Chondrocyte (in vitro differentiated cells): ENCODE data around the gene ARHGEF33. TPM values are rescaled to one million over a fixed set of nuclear protein-coding genes. Genes with fewer than 3 reads are reported as not detected.

ENCODE experiments used
- DNase-seq: peaks from one replicate; pipeline ENCODE4 v3.0.0; 2021; ENCODE audit warnings: mixed read lengths, low spot score
- H3K27ac Mint-ChIP-seq: one replicate; pipeline ENCODE4 v1.8.0; 2021; ENCODE audit warnings: mild to moderate bottlenecking, moderate library complexity, mixed read lengths; ENCODE audit not compliant: unreplicated experiment
- H3K27me3 Mint-ChIP-seq: 2 replicates; pipeline ENCODE4 v1.8.0; 2021; ENCODE audit warnings: low read depth, mixed read lengths
- H3K36me3 Mint-ChIP-seq: 2 replicates; pipeline ENCODE4 v1.8.0; 2021; ENCODE audit warnings: low read depth, mixed read lengths
- H3K4me1 Mint-ChIP-seq: 2 replicates; pipeline ENCODE4 v1.8.0; 2021; ENCODE audit warnings: low read depth, mild to moderate bottlenecking, mixed read lengths
- H3K4me3 Mint-ChIP-seq: one replicate; pipeline ENCODE4 v1.8.0; 2021; ENCODE audit warnings: mild to moderate bottlenecking, moderate library complexity, mixed read lengths; ENCODE audit not compliant: unreplicated experiment
- H3K9me3 Mint-ChIP-seq: 2 replicates; pipeline ENCODE4 v1.8.0; 2021; ENCODE audit warnings: low read depth, mixed read lengths
- CTCF ChIP-seq: fragments of 200-600 bp; sonication (generic); IDR thresholded peaks from 2 replicates; pipeline ENCODE4 v1.5.0; 2021; ENCODE audit warnings: antibody characterized with exemption, mild to moderate bottlenecking, moderate library complexity
- total RNA-seq: library from RNA; stranded (reverse); gene quantifications from 3 replicates; pipeline ENCODE4 v1.2.1, GENCODE V29; 2021

Gene ARHGEF33
- total RNA-seq, 1 donor from 2014 or later = 0.87 TPM

- Mint-ChIP-seq H3K36me3 (peaks cover 16% of the 10 kb centered on the region), H3K4me1 (no peaks in the 10 kb centered on the region), H3K9me3 (peaks cover 14% of the 10 kb centered on the region), H3K27ac (no peak overlapping the region), H3K4me3 (no peak overlapping the region), H3K27me3 (no peaks in the 10 kb centered on the region)
- no peak for DNase-seq
- TF ChIP-seq CTCF = no peak
These were observed 22.8 kb upstream of the ARHGEF33 start for GRCh38 chr2:38866773-38867443.

- Mint-ChIP-seq H3K9me3 (peaks cover 22% of the 10 kb centered on the region), H3K27me3 (no peaks in the 10 kb centered on the region), H3K4me1 (peaks cover 20% of the 10 kb centered on the region), H3K27ac (no peak overlapping the region), H3K36me3 (peaks cover 11% of the 10 kb centered on the region), H3K4me3 (no peak overlapping the region)
- TF ChIP-seq CTCF = no peak
- DNase-seq = no peak
These were observed 18.2 kb upstream of the ARHGEF33 start for GRCh38 chr2:38871432-38871831.

- H3K9me3 Mint-ChIP-seq = peaks cover 22% of the 10 kb centered on the region
- peaks cover 27% of the 10 kb centered on the region for H3K4me1 Mint-ChIP-seq
- no peak overlapping the region for H3K4me3 Mint-ChIP-seq
- H3K27ac Mint-ChIP-seq = no peak overlapping the region
- TF ChIP-seq CTCF = no peak
- H3K36me3 Mint-ChIP-seq = peaks cover 11% of the 10 kb centered on the region
- H3K27me3 Mint-ChIP-seq = no peaks in the 10 kb centered on the region
- no peak for DNase-seq
These were observed 15.9 kb upstream of the ARHGEF33 start for GRCh38 chr2:38873763-38874162.

GRCh38 chr2:38875227-38875575 lies 14.5 kb upstream of the ARHGEF33 start:
- peak overlapping the region; percentile 95 for H3K27ac Mint-ChIP-seq

More at GRCh38 chr2:38875227-38875575, 14.5 kb upstream of the ARHGEF33 start:
- peaks cover 11% of the 10 kb centered on the region for H3K9me3 Mint-ChIP-seq
- no peak for DNase-seq
- TF ChIP-seq CTCF = peak; percentile 5
- peak overlapping the region; percentile 99 for H3K4me3 Mint-ChIP-seq
- H3K36me3 Mint-ChIP-seq = peaks cover 7% of the 10 kb centered on the region
- peaks cover 27% of the 10 kb centered on the region for H3K4me1 Mint-ChIP-seq
- H3K27me3 Mint-ChIP-seq = no peaks in the 10 kb centered on the region
